HepG2 (cell line): Measurements from ENCODE around the gene ASIC3. TPM values are rescaled to one million over a fixed set of nuclear protein-coding genes. Genes with fewer than 3 reads are reported as not detected.

Experiments
- ATF7 ChIP-seq, 2 experiments: fragments of 450-650 bp in 1 of 2; sonication (generic) in 1 of 2; formaldehyde crosslinking in 1 of 2; IDR thresholded peaks; 2 replicates each; pipeline versions ENCODE4 v1.4.0 to v1.6.1; 2016 to 2020; ENCODE audit warnings: antibody characterized with exemption in 1 of 2, mild to moderate bottlenecking in 1 of 2, missing genetic modification reagents in 1 of 2
- BORCS8-MEF2B ChIP-seq: sonication (generic); formaldehyde crosslinking; IDR thresholded peaks from 2 replicates; pipeline ENCODE4 v1.8.0; 2022; ENCODE audit warnings: mild to moderate bottlenecking, missing genetic modification reagents
- DPF2 ChIP-seq: sonication (generic); formaldehyde crosslinking; IDR thresholded peaks from 2 replicates; pipeline ENCODE4 v1.4.0; 2020; ENCODE audit warnings: mild to moderate bottlenecking, low read depth, missing genetic modification reagents, borderline replicate concordance
- KDM4B ChIP-seq: sonication (generic); formaldehyde crosslinking; IDR thresholded peaks from 2 replicates; pipeline ENCODE4 v1.4.0; 2020; ENCODE audit warnings: missing genetic modification reagents
- MXI1 ChIP-seq: IDR thresholded peaks from 3 replicates; pipeline ENCODE4 v1.6.1; 2012; ENCODE audit warnings: low read depth, low read length, inconsistent platforms, borderline replicate concordance
- POGK ChIP-seq: sonication (generic); formaldehyde crosslinking; conservative IDR thresholded peaks from 2 replicates; pipeline ENCODE4 v1.8.0; 2022; ENCODE audit warnings: mild to moderate bottlenecking, moderate library complexity, missing genetic modification reagents
- SNAPC2 ChIP-seq: sonication (generic); formaldehyde crosslinking; IDR thresholded peaks from 2 replicates; pipeline ENCODE4 v1.8.1; 2022; ENCODE audit warnings: mild to moderate bottlenecking, missing genetic modification reagents
- TRAFD1 ChIP-seq: sonication (generic); formaldehyde crosslinking; IDR thresholded peaks from 2 replicates; pipeline ENCODE4 v1.5.1; 2020; ENCODE audit warnings: missing genetic modification reagents, mild to moderate bottlenecking, borderline replicate concordance
- XRCC5 ChIP-seq: fragments of 200-400 bp; formaldehyde crosslinking; optimal IDR thresholded peaks from 2 replicates; pipeline ENCODE3; 2017; ENCODE audit warnings: mild to moderate bottlenecking, low read length
- ZBTB33 ChIP-seq: sonication (generic); formaldehyde crosslinking; IDR thresholded peaks from 2 replicates; pipeline ENCODE4 v1.4.0; 2020; ENCODE audit warnings: missing genetic modification reagents
- ZFP82 ChIP-seq: sonication (generic); formaldehyde crosslinking; IDR thresholded peaks from 2 replicates; pipeline ENCODE4 v1.5.1; 2020; ENCODE audit warnings: mild to moderate bottlenecking, missing genetic modification reagents, borderline replicate concordance
- ZNF230 ChIP-seq: sonication (generic); formaldehyde crosslinking; IDR thresholded peaks from 2 replicates; pipeline ENCODE4 v1.4.0; 2020; ENCODE audit warnings: mild to moderate bottlenecking, missing genetic modification reagents
- ZNF263 ChIP-seq: sonication (generic); formaldehyde crosslinking; IDR thresholded peaks from 2 replicates; pipeline ENCODE4 v1.4.0; 2020; ENCODE audit warnings: missing genetic modification reagents
- polyA plus RNA-seq, 8 experiments: library from polyadenylated mRNA; depleted of rRNA in 3 of 8; stranded (reverse) in 7 of 8; unstranded in 1 of 8; fragments of >200 nt; fragmentation: Illumina TruSeq in 4 of 8; extraction: Trizol in 4 of 8; gene quantifications; 2 replicates each; pipeline versions ENCODE4 v1.2.1 to v1.2.3, GENCODE V29; 2011 to 2016; ENCODE audit warnings: low read depth in 4 of 8, missing spikeins in 1 of 8, mixed read lengths in 1 of 8; ENCODE audit not compliant: insufficient read depth in 1 of 8
- total RNA-seq, 5 experiments: library from RNA; depleted of rRNA; stranded (reverse); fragments of >200 nt; fragmentation: Illumina TruSeq; extraction: Trizol; gene quantifications; 2 replicates each; pipeline ENCODE4 v1.2.3, GENCODE V29; 2016; ENCODE audit warnings: low read depth in 1 of 5

ASIC3 gene
- total and polyA plus RNA-seq, 2 of the 13 experiments (the other 11 are each of a cell fraction or from before 2014, with no cell fraction given) = 0.51 TPM; not detected in 1

- TF ChIP-seq DPF2 (CRISPR knock-in tag) (peak; percentile 40; the same call in 1 of the 2 replicates), ZNF263 (CRISPR knock-in tag) (no peak), SNAPC2 (CRISPR knock-in tag) (no peak), XRCC5 (peak; percentile 35), ZNF230 (peak; percentile 73), POGK (CRISPR knock-in tag) (peak; percentile 47; the same call in 1 of the 2 replicates), MXI1 (peak; percentile 97; the same call in 2 of the 3 replicates), BORCS8-MEF2B (no peak), ATF7 (IDR thresholded peaks at IDR 0.05) (no peak), ATF7 (CRISPR knock-in tag; IDR thresholded peaks at IDR 0.05) (no peak), TRAFD1 (CRISPR knock-in tag) (no peak; the same call in 1 of the 2 replicates), KDM4B (no peak), ZBTB33 (CRISPR knock-in tag) (no peak), ZFP82 (no peak)
These were observed 14.3 kb downstream of the ASIC3 start (continued) for GRCh38 chr7:151062399-151063211.
